ENCODE measurements around the gene ALG8.

Gene ALG8

DNA sequence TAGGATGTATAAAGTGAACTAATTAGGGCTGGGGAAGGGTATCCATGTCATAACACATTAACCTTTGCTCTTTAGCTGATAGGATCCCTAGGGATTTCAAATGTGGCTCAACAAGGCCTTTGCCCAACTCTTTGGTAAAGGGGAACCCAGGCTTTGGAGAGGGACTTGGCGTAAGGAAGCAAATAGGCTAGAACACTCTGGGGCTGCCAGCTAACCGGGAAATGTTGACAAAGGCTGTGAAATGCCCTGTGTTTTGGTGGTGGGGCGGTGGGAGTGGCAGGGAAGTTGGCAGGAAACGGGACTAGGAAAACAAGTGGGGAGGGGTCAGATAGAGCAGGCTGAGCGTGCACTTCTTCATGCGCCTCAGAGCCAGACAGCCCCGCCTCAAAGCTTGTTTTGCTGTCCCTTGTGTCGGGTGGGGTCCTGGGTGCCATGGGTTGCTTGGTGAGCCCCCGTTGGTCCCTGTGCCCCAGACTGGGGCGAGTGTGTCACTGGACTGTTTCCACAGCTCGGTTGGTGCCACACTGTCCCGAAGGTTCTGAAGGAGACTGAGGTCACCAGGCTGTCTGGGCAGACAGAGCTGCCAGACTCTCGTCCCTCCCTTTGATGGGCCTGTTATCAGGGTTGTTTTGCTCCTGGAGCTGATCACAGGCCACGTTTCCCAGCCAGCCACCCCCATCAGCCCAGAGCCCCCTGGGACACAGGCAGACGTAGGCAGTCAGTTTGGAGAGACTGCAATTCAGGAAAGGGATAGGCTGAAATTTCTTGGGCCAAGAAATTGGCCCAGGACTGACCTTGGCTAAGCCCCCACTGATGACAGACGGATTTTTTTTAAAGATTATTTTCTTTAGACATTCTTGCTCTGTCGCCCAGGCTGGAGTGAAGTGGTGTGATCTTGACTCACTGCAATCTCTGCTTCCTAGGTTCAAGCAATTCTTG is 29.4 kb upstream of the ALG8 start:
- no peak overlapping the region for H3K9ac ChIP-seq (ENCODE audit: low read depth, low read length)
- H3K36me3 ChIP-seq (ENCODE audit: insufficient read depth, low read length): no peaks in the 10 kb centered on the region
- H3K9me3 ChIP-seq (ENCODE audit: control insufficient read depth, insufficient read depth, low read length): no peaks in the 10 kb centered on the region
- H3K4me1 ChIP-seq (ENCODE audit: insufficient read depth, low read length): no peaks in the 10 kb centered on the region

DNA sequence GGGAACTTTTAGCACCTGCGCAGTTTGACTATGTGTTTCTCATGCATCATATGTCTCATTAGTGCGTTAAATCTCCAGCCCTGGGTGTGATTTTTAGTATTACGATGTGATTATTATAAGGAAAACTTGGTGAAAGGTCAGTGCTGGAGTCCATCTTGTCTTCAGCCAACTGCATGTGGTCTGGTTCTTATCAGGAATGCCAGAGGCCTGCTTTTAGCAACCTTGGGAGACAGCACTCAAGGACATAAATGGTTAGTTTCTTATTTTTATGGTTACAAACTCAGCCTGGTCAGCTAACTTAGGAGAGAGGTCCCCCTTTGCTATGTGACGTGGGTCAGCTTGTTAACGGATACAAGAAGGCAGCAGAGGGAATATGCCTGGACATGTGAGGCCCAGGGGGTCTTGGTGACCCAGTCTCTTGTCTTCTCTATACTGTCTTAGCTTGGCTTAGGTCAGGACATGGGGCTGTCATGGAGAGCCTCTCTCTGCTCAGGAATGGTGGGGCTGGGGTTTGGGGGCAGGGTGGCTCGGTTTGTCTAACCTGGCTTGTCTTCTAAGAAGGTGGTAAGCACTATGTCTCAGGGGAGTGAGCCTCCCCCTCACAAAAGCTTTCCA is 27.5 kb upstream of the ALG8 start:
- no peaks in the 10 kb centered on the region for H3K36me3 ChIP-seq (ENCODE audit: insufficient read depth, low read length)
- H3K9me3 ChIP-seq (ENCODE audit: control insufficient read depth, insufficient read depth, low read length): no peaks in the 10 kb centered on the region
- H3K9ac ChIP-seq (ENCODE audit: low read depth, low read length): no peak overlapping the region
- H3K4me1 ChIP-seq (ENCODE audit: insufficient read depth, low read length): no peaks in the 10 kb centered on the region

DNA sequence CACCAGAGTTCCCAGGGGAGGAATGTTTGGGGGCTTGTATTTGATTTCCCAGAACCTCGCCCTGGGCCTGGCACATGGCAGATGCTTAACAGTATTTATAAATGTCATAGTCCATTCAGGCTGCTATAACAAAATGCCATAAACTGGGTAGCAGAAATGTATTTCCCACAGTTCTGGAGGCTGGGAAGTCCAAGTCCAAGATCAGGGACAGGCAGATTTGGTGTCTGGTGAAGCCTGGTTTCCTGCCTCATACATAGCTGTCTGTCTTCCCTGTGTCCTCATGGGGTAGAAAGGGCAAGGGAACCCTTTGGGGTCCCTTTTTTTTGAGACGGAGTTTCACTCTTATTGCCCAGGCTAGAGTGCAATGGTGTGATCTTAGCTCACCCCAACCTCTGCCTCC is 25.0 kb upstream of the ALG8 start:
- H3K4me1 ChIP-seq (ENCODE audit: insufficient read depth, low read length): no peaks in the 10 kb centered on the region
- H3K36me3 ChIP-seq (ENCODE audit: insufficient read depth, low read length): no peaks in the 10 kb centered on the region
- H3K9ac ChIP-seq (ENCODE audit: low read depth, low read length): no peak overlapping the region
- H3K9me3 ChIP-seq (ENCODE audit: control insufficient read depth, insufficient read depth, low read length): no peaks in the 10 kb centered on the region

DNA sequence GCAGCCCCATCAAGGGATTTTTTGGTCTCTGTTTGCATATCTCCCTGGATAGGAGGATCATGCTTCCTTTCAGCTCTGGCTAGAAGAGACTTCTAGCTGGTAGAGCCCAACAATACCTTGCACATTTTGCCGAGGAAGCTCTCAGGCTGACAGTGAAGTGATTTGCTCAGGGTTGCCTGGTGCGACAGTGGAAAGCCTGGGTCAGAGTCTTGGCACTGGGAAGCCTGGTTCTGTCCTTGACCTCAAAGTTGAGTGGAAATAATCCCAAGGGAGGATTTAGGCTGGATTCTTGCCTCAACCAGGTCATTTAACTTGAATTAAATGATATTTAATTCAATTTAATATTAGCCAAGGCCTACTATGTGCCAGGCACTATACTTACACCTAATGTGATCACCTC is 24.4 kb upstream of the ALG8 start:
- H3K4me1 ChIP-seq (ENCODE audit: insufficient read depth, low read length): no peaks in the 10 kb centered on the region
- H3K36me3 ChIP-seq (ENCODE audit: insufficient read depth, low read length): no peaks in the 10 kb centered on the region
- no peak overlapping the region for H3K9ac ChIP-seq (ENCODE audit: low read depth, low read length)
- H3K9me3 ChIP-seq (ENCODE audit: control insufficient read depth, insufficient read depth, low read length): no peaks in the 10 kb centered on the region

DNA sequence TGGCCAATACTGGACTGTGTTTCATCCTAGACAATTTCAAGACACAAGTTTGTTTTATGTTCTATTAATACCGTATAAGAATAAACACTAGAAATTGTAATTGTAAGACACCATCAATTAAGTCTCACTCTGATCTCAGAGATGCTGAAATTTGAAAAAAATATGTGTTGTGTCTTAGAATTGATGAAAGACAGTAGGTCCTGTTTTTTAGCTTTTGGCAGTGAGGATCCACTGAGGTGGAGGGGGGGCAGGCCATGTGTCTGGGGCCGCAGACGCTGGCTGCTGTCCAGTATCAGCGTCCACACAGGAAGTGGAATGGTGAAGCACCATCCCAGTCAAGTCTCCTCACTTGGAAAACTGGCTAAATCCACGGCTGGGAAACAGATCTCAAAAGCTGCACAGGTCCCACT is 22.5 kb upstream of the ALG8 start:
- Histone ChIP-seq H3K36me3 (ENCODE audit: insufficient read depth, low read length) (no peaks in the 10 kb centered on the region), H3K4me1 (ENCODE audit: insufficient read depth, low read length) (no peaks in the 10 kb centered on the region), H3K9ac (ENCODE audit: low read depth, low read length) (no peak overlapping the region), H3K9me3 (ENCODE audit: control insufficient read depth, insufficient read depth, low read length) (no peaks in the 10 kb centered on the region)

DNA sequence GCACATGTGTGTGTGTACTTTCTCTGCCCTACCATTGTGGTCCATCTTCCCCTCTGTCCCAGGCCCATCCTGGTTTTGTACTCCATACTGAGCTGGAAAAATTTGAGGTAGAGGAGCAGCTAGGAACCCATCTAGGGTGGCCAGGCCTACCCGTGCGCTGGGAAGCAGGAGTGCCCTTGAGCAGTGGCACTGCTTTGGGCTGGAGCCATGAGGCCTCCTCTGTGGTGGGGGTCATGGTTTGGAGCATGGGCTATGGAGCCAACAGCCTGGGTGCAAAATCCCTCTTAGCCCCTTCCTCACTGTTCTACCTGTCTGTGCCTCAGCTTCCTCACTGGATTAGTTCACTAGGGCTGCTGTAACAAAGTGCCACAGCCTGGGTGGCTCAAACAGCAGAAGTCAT is 21.9 kb upstream of the ALG8 start:
- H3K9ac ChIP-seq (ENCODE audit: low read depth, low read length): no peak overlapping the region

DNA sequence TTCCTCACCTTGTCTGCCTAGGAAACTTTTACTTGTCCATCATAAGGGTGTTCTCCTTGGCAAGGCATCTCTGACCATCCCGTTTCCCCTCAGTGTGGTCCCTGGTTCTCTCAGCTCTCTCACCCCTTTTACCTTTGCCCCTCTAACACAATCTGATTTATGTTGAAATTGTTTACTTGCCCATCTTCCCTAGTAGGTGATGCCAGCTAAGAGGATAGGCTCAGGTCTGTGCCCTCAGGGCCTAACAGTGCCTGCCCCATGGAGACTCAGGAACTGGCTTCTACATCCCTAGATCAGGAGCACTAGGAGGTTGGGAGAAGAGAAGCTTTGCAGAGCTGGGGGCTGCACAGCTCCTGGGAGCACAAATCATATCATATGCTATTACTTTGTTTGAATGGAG is 21.1 kb upstream of the ALG8 start:
- no peaks in the 10 kb centered on the region; the same call in 1 of the 2 replicates for H3K4me1 ChIP-seq (ENCODE audit: insufficient read depth, low read length)
- no peak overlapping the region for H3K9ac ChIP-seq (ENCODE audit: low read depth, low read length)
- H3K9me3 ChIP-seq (ENCODE audit: control insufficient read depth, insufficient read depth, low read length): no peaks in the 10 kb centered on the region
- H3K36me3 ChIP-seq (ENCODE audit: insufficient read depth, low read length): no peaks in the 10 kb centered on the region

More for the DNA sequence above, 21.9 kb upstream of the ALG8 start:
- Histone ChIP-seq H3K9me3 (ENCODE audit: control insufficient read depth, insufficient read depth, low read length) (no peaks in the 10 kb centered on the region), H3K36me3 (ENCODE audit: insufficient read depth, low read length) (no peaks in the 10 kb centered on the region), H3K4me1 (ENCODE audit: insufficient read depth, low read length) (no peaks in the 10 kb centered on the region; the same call in 1 of the 2 replicates)

DNA sequence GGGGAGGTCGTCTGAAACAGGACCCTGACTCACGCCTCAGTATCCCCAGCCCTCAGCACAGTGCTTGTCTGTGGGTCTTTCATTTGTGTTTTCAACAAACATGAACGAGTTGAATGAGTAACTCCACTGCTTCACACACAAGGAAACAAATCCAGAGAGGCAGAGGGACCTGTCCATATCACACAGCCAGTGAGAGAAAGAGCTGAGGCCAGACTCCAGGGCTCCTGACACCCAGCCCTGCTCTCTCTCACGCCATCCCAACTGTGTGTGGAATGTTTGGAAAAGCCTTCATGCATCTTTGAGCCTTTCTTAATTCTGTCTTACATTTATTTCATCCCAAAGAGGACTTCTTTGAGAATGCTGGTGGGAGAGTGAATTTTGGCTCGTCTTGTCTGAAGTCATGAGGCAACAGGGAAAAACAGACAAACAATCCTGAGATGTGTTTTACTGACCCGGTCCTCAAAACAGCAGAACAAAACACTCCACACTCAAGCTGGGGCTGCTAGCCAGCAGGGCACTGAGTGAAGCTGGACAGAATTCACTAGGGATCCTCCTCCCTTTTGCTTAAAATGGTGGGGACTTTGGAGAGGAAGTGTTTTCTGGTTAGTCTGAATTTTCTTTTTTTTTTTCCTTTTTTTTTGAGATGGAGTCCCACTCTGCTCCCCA is 19.7 kb upstream of the ALG8 start:
- H3K9ac ChIP-seq (ENCODE audit: low read depth, low read length): no peak overlapping the region
- H3K4me1 ChIP-seq (ENCODE audit: insufficient read depth, low read length): no peaks in the 10 kb centered on the region; the same call in 1 of the 2 replicates
- H3K9me3 ChIP-seq (ENCODE audit: control insufficient read depth, insufficient read depth, low read length): no peaks in the 10 kb centered on the region
- H3K36me3 ChIP-seq (ENCODE audit: insufficient read depth, low read length): no peaks in the 10 kb centered on the region

DNA sequence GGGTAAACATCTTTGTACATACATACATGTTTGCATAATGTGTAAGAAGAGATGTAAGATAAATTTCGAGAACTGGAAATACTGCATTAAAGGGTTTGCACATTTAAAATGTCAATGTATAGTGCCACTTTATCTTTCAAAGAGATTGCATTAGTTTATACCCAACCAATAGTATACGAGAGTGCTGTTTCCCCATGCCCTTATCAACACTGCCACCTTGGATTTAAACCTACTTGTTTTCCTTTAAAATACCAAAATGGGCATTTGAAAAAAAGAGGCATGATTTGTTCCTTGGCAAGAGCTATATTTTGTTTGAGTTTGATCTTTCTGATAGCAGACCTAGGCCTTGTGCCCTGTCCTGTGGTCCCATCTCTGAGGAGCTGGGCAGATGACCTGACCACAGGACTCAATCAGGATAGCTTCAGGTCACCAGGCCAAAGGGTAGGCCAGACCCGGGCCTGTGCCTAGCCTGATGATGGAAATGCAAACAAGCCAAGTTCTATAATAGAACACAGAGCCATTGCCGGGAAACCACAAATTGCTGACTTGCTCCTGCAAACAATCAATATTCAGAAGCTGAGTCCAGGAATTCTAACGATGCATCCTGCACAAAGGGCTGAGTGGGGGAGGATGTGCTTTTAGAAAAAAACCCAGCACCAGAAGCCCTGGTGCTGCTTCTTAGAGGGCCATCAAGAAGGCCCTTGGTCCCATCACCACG is 16.9 kb upstream of the ALG8 start:
- H3K9me3 ChIP-seq (ENCODE audit: control insufficient read depth, insufficient read depth, low read length): no peaks in the 10 kb centered on the region
- H3K4me1 ChIP-seq (ENCODE audit: insufficient read depth, low read length): no peaks in the 10 kb centered on the region; the same call in 1 of the 2 replicates
- H3K9ac ChIP-seq (ENCODE audit: low read depth, low read length): no peak overlapping the region
- no peaks in the 10 kb centered on the region for H3K36me3 ChIP-seq (ENCODE audit: insufficient read depth, low read length)

DNA sequence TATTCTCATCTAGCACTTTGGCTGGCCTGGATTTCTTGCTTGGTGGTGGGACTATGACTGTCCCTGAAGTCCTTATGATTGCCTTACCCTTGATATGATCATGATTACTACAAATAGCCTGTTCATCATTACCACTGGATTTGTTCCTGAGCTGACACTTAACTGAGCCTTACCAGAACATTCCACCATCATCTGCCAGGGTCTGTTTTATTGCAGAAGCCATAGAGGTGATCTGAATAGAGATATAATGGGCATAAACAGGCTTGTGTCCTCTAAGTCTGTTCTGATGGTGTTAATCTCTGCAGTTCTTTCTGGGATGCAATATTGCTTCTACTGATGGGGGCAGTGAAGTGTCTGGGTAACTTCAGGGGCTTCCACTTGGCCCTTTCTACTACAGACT is 12.4 kb upstream of the ALG8 start:
- no peaks in the 10 kb centered on the region for H3K9me3 ChIP-seq (ENCODE audit: control insufficient read depth, insufficient read depth, low read length)
- no peaks in the 10 kb centered on the region for H3K36me3 ChIP-seq (ENCODE audit: insufficient read depth, low read length)
- H3K9ac ChIP-seq (ENCODE audit: low read depth, low read length): no peak overlapping the region
- no peaks in the 10 kb centered on the region; the same call in 1 of the 2 replicates for H3K4me1 ChIP-seq (ENCODE audit: insufficient read depth, low read length)

DNA sequence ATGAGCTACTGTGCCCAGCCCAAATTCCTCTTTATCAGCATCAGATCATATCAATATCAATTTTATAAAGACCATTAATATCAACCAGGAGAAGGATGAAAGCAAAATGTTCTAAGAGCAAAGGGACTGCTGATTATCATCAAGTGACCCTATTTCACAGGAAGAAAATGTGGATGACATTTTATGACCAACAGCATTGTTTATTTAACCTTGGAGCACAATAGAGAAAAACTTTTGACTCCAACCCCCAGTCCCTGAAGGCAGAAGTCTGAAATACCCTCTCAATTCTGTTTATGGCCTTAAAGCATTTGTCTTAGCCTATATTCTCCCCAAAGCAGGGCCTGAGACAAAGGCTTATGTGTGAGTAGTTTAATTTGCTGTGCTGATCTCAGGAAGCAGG is 11.3 kb upstream of the ALG8 start:
- H3K9me3 ChIP-seq (ENCODE audit: control insufficient read depth, insufficient read depth, low read length): no peaks in the 10 kb centered on the region
- no peak overlapping the region for H3K9ac ChIP-seq (ENCODE audit: low read depth, low read length)
- H3K4me1 ChIP-seq (ENCODE audit: insufficient read depth, low read length): no peaks in the 10 kb centered on the region
- H3K36me3 ChIP-seq (ENCODE audit: insufficient read depth, low read length): no peaks in the 10 kb centered on the region

DNA sequence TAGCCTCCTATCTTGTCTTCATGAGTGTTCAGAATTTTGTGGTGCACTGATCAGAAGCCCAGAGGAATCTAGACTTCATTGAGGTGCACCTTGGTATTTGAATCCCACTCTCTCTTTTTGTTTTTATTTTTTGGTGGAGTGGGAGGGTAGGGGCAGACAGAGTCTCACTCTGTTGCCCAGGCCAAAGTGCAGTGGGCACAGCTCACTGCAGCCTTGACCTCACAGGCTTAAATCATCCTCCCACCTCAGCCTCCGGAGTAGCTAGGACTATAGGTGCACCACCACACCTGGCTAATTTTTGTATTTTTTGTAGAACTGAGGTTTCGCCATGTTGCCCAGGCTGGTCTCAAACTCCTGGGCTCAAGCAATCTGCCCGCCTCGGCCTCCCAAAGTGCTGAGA is 10.9 kb upstream of the ALG8 start:
- H3K9ac ChIP-seq (ENCODE audit: low read depth, low read length): no peak overlapping the region
- H3K36me3 ChIP-seq (ENCODE audit: insufficient read depth, low read length): no peaks in the 10 kb centered on the region
- no peaks in the 10 kb centered on the region for H3K4me1 ChIP-seq (ENCODE audit: insufficient read depth, low read length)
- no peaks in the 10 kb centered on the region for H3K9me3 ChIP-seq (ENCODE audit: control insufficient read depth, insufficient read depth, low read length)

DNA sequence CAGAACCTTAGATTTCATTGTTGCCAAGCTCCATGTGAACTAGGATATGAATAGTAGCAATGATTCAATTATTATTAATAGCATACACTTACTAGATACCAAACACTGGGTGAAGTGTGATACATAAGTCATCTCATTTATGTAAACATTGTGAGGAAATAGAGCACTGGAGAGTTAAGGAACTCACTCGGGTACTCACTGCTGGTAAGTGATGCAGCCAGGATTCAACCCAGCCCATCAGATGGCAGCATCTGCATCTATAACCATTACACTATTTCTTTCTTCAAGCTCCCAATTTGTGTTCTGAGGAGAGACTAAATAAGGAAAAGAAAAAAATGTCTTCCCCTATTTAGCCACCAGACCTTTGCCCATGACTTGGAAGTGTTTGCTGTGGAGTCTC is 10.2 kb upstream of the ALG8 start:
- no peak overlapping the region for H3K9ac ChIP-seq (ENCODE audit: low read depth, low read length)
- no peaks in the 10 kb centered on the region for H3K9me3 ChIP-seq (ENCODE audit: control insufficient read depth, insufficient read depth, low read length)
- no peaks in the 10 kb centered on the region for H3K4me1 ChIP-seq (ENCODE audit: insufficient read depth, low read length)
- no peaks in the 10 kb centered on the region for H3K36me3 ChIP-seq (ENCODE audit: insufficient read depth, low read length)

DNA sequence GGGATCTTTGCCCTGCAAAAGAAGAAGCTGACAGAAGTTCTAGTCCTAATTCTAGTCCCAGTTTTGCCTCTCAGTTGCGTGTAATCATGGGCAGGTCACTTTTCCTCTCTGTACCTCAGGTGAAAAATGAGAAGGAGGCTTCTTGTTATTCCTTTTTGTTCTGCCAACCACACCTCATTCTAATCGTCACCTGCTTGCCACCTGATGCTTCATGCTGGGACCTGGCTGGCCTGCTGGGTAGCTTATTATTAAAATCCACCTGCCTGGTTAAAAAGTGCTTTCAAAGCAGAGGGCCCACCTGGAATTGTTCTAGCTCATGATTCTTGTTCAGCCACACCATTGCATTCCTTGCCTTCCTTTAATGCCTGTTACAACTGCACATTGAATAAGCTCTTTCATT is 8.4 kb upstream of the ALG8 start:
- Histone ChIP-seq H3K9me3 (ENCODE audit: control insufficient read depth, insufficient read depth, low read length) (no peaks in the 10 kb centered on the region), H3K9ac (ENCODE audit: low read depth, low read length) (no peak overlapping the region), H3K4me1 (ENCODE audit: insufficient read depth, low read length) (no peaks in the 10 kb centered on the region), H3K36me3 (ENCODE audit: insufficient read depth, low read length) (no peaks in the 10 kb centered on the region; the same call in none of the 2 replicates)
